Ramos (cell line): Measurements from ENCODE around the gene CRTC3.

ENCODE experiments used
- in situ Hi-C: fragments of 300-500 bp; cut with MboI; formaldehyde crosslinking; loops from one replicate; pipeline ENCODE4 v1.14.3; 2022; ENCODE audit warnings: low sequenced_read_pairs; ENCODE audit not compliant: unreplicated experiment

Gene CRTC3

GRCh38 chr15:90645873-90646575, 116.3 kb downstream of the CRTC3 start:
- in situ Hi-C loops = loop anchor here (5.0 kb wide), 1 partner anchor 51 kb away; no protein-coding TSS in a partner anchor

GRCh38 chr15:90646662-90647305, 117.1 kb downstream of the CRTC3 start:
- in situ Hi-C loops = loop anchor here (5.0 kb wide), 1 partner anchor 51 kb away; no protein-coding TSS in a partner anchor

DNA sequence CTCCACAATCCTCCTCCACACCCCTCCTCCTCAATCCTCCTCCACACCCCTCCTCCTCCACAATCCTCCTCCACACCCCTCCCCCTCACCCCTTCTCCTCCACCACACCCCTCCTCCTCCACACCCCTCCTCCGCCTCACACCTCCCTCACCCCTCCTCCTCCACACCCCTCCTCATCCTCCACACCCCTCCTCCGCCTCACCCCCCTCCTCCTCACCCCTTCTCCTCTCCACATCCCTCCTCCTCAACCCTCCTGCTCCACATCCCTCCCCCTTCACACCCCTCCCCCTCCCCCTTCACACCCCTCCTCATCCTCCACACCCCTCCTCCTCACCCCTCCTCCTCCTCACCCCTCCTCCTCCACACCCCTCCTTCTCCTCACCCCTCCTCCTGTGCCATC, 117.6 kb downstream of the CRTC3 start:
- in situ Hi-C loops = loop anchor here (5.0 kb wide), 1 partner anchor 50 kb away; no protein-coding TSS in a partner anchor

GRCh38 chr15:90648137-90649070, 118.7 kb downstream of the CRTC3 start:
- in situ Hi-C loops = loop anchor here (5.0 kb wide), 1 partner anchor 49 kb away; no protein-coding TSS in a partner anchor

DNA sequence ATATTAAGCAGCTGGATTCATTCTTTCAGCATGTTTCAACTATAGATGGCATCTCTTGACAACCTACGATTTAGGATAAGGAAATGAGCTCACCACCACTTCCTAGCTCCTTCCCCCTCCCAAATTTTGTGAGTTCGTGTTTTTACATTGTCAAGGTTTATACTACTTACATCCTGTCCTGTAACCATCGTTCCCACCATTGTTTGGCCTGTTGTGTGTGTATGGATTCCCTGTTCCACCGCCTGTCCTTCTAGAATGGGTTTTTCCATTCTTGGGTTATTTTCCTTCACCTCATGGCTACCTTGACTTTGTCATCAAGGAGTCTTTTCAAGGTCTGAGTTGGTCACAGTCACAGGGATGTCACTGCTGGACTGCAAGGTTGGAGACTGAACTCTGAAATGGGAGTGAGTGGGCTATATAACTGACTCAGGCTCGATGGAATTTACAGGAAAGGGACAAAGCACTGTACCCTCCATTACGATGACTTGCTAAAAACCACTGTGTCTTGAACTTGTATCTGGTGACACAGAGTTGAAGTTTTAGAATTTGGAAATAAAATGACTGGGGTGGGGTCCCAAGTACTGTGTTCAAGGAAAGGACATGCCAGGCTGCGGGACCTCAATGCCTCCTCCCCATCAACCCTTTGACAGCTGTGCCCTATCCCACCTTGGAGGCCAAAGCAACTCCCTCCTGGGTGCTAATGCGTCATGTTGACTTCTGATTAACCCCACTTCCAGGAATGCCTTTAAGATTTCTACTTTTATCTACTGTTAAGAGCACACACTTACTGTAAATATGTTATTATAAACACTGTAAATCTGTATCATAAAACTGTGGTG, 120.6 kb downstream of the CRTC3 start:
- in situ Hi-C loops = loop anchor here (5.0 to 25.0 kb wide), 2 partner anchors 237 to 612 kb away; no protein-coding TSS in a partner anchor

- in situ Hi-C loops = loop anchor here (5.0 to 25.0 kb wide), 2 partner anchors 236 to 611 kb away; no protein-coding TSS in a partner anchor
Observed at GRCh38 chr15:90650956-90651689, 121.4 kb downstream of the CRTC3 start.

GRCh38 chr15:90654233-90655136, 124.8 kb downstream of the CRTC3 start:
- in situ Hi-C loops = loop anchor here (5.0 to 25.0 kb wide), 2 partner anchors 233 to 608 kb away; no protein-coding TSS in a partner anchor

DNA sequence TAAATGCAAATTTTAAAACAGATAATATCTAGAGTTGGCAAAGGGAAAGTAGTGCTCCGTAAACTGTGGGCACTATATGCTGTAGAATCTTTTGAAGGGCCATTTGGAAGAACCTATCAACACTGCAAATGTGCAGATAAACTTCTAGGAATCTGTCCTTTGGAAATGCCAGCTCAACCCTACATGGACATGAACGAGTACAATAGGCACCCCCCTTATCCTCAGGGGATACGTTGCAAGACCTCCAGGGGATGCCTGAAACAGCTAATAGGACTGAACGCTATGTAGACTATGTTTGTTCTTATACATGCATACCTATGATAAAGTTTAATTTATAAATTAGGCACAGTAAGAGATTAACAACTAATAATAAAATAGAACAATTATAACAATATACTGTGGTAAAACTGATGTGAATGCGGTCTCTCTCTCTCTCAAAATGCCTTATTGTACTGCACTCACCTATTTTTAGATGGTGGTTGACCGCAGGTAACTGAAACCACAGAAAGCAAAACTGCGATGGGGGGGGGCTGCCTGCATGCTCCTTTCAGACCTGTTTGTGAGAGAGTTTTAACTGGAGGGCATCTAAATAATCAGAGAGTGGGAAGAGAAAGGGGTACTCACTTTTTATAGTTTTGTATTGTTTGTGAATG, 127.9 kb downstream of the CRTC3 start:
- in situ Hi-C loops = loop anchor here (25.0 kb wide), 1 partner anchor 605 kb away; no protein-coding TSS in a partner anchor

DNA sequence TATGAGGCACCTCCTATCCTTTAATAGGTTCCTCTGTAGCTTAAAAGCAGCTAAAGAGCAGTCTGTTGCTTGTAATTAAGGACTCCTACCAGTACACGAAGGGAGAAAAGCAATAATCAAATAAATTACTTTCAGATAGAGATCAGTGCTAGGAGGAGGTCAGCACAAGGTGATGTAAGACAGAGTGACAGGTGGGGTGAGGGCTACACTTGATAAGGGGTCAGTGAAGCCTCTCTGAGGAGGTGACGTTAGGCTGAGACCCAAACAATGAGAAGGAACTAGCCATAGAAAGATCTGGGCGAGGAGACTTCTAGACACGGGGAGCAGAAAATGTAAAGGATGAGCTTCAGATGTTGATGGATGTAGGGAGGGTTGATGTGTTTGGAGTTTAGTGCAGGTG, 129.8 kb downstream of the CRTC3 start:
- in situ Hi-C loops = loop anchor here (25.0 kb wide), 1 partner anchor 603 kb away; no protein-coding TSS in a partner anchor

DNA sequence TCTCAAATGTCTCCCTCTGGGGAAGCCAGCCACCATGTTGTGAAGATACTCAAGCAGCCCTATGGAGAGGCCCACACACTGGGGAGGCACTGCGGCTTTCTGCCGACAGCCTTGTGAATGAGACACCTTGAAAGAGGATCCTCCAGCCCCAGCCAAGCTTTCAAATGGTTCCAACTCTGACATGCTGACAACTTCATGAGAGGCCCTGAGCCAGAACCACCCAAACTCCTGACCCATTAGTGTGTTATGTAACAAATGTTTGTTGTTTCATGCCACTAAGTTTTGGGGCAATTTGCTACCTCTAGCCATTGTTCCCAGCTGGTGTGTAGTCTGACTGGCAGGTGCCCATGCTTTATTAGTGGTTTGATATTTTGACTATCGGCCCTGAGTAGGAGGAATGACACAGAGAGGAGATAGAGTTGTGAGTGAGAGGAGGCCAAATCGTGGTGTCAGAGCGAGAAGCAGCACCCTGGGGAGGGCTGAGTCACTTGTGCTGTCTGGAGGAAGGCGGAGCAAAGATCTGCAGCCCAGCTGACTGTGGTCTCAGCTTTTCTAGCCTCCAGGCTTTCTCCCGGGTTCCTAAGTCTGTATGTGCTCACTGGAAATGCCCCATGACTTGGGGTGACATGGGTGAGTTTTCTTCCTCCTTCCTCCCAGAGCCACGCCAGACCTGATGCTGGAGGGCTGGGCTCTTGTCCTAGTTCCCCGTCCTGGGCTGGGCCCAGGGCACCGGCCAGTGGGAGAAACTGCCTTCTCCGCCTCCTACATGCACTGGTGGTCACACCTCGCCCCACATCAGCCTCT, 130.7 kb downstream of the CRTC3 start:
- in situ Hi-C loops = loop anchor here (25.0 kb wide), 1 partner anchor 602 kb away; no protein-coding TSS in a partner anchor

GRCh38 chr15:90660999-90661330, 131.2 kb downstream of the CRTC3 start:
- in situ Hi-C loops = loop anchor here (25.0 kb wide), 1 partner anchor 601 kb away; no protein-coding TSS in a partner anchor

- in situ Hi-C loops = loop anchor here (25.0 kb wide), 1 partner anchor 598 kb away; no protein-coding TSS in a partner anchor
Observed at GRCh38 chr15:90664081-90664461, 134.3 kb downstream of the CRTC3 start.

- in situ Hi-C loops = loop anchor here (25.0 kb wide), 1 partner anchor 598 kb away; no protein-coding TSS in a partner anchor
Observed at GRCh38 chr15:90664650-90665287, 135.0 kb downstream of the CRTC3 start.

DNA sequence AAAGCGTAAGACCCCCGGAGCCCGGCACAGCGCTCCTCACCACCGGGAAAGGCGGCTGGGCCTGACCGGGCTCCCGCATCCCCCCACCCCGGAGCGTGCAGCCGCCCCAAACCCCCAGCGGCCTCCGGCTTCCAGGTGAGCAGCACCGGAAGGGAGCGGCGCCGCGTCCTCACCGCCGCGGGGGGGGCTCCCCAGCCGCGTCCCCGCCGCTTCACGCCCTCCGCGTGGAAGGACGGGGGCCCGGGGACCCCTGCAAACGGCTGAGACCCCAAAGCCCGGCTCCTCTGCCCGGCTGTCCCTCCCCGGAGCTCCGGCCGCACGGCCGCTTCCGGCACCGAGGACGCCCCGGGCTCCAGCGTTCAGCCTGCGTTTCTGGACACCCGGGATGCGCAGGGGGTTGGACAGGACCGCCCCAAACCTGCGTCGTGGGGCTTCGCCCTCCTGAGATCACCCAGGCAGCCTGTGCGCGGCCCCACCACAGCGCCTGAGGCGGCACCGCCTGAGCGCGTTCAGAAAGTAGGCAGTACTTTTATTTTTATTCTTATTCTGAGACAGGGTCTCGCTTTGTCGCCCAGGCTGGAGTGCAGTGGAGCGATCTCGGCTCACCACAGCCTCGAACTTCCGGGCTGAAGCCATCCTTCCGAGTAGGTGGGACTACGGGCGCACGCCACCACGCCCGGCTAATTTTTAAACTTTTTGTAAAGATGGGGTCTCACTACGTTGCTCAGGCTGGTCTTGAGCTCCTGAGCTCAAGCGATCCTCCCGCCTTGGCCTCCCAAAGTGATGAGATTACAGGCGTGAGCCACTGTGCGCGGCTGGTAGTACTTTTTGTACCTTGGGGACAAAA, 135.8 kb downstream of the CRTC3 start:
- in situ Hi-C loops = loop anchor here (25.0 kb wide), 1 partner anchor 597 kb away; no protein-coding TSS in a partner anchor
